ES-I3 (cell line): ENCODE results near the gene ZNF839.
"Not testable (repeated sequence)": the region's sequence is repeated elsewhere in the genome, so short reads cannot be mapped to it uniquely, and the experiment has no call there.

Source experiments
- H3K36me3 ChIP-seq: 2 replicates; pipeline ENCODE4 v1.6.1; 2013; ENCODE audit warnings: mild to moderate bottlenecking, low read length, control low read depth, moderate library complexity; ENCODE audit not compliant: insufficient read depth
- H3K4me1 ChIP-seq: 2 replicates; pipeline ENCODE4 v1.6.1; 2013; ENCODE audit warnings: mild to moderate bottlenecking, control low read depth, low read length; ENCODE audit not compliant: insufficient read depth
- H3K9ac ChIP-seq: 2 replicates; pipeline ENCODE4 v1.6.1; 2013; ENCODE audit warnings: low read depth, mild to moderate bottlenecking, low read length, moderate library complexity
- H3K9me3 ChIP-seq: 2 replicates; pipeline ENCODE4 v1.6.1; 2013; ENCODE audit warnings: mild to moderate bottlenecking, low read length, moderate library complexity; ENCODE audit not compliant: control insufficient read depth, insufficient read depth

Gene ZNF839

DNA sequence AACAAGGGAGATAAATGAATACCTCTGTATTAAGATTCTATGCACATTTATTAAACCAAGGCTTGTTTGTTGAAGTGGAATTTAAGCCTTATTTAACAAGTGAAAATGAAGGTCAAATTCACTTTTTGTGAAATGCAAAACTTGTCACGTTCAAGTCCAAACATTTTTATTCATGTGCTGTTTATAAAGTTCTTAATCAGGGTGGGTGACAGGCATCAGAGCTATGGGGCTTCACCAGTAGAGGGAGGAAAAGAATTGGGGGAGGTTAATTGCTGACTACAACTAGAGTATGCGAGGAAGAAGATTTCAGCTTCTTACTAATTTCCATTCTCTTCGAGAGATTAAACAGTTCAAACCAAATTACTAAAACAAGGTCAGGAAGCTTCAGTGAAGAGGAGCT is 24.3 kb upstream of the ZNF839 start:
- Histone ChIP-seq H3K36me3 (no peaks in the 10 kb centered on the region), H3K9me3 (no peaks in the 10 kb centered on the region), H3K9ac (no peak overlapping the region)

DNA sequence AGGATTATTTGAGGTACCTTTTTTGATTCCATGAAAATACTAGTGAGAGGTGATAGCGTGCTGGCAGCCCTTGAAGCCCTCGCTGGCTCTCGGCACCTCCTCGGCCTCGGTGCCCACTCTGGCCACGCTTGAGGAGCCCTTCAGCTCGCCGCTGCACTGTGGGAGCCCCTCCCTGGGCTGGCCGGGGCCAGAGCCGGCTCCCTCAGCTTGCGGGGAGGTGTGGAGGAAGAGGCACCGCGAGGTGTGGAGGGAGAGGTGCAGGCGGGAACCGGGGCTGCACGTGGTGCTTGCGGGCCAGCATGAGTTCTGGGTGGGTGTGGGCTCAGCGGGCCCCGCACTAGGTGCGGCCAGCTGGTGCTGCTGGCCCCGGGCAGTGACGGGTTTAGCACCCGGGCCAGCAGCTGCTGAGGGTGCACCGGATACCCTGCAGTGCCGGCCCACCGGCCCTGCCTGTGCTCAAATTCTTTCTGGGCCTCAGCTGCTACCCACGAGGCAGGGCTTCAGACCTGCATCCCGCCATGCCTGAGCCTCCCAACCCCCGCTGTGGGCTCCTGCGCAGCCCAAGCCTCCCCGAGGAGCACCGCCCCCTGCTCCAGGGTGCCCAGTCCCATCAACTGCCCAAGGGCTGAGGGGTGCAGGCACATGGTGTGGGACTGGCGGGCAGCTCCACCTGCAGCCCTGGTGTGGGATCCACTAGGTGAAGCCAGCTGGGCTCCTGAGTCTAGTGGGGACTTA is 21.9 kb upstream of the ZNF839 start:
- Histone ChIP-seq H3K36me3 (no peaks in the 10 kb centered on the region), H3K9ac (no peak overlapping the region), H3K9me3 (no peaks in the 10 kb centered on the region), H3K4me1 (no peaks in the 10 kb centered on the region)

More for the DNA sequence above, 24.3 kb upstream of the ZNF839 start:
- H3K4me1 ChIP-seq = no peaks in the 10 kb centered on the region

GRCh38 chr14:102298303-102299070 is 21.1 kb upstream of the ZNF839 start:
- not testable (repeated sequence) for H3K9ac ChIP-seq, H3K36me3 ChIP-seq, H3K9me3 ChIP-seq, H3K4me1 ChIP-seq

- Histone ChIP-seq H3K9me3 (no peaks in the 10 kb centered on the region), H3K4me1 (no peaks in the 10 kb centered on the region), H3K9ac (no peak overlapping the region), H3K36me3 (no peaks in the 10 kb centered on the region)
Measured at GRCh38 chr14:102303664-102304063, 15.9 kb upstream of the ZNF839 start.

GRCh38 chr14:102304611-102305506 is 14.7 kb upstream of the ZNF839 start, which contains the start of gene MOK:
Gene MOK, minus strand, starts transcription at chr14:102305164. Its CDS starts 196 bp downstream, at chr14:102304968.
- Histone ChIP-seq H3K9me3 (no peaks in the 10 kb centered on the region), H3K9ac (peak within 1 kb of the TSS; percentile 67; the same call in 1 of the 2 replicates), H3K4me1 (no peaks in the 10 kb centered on the region), H3K36me3 (no peaks in the 10 kb centered on the region)

DNA sequence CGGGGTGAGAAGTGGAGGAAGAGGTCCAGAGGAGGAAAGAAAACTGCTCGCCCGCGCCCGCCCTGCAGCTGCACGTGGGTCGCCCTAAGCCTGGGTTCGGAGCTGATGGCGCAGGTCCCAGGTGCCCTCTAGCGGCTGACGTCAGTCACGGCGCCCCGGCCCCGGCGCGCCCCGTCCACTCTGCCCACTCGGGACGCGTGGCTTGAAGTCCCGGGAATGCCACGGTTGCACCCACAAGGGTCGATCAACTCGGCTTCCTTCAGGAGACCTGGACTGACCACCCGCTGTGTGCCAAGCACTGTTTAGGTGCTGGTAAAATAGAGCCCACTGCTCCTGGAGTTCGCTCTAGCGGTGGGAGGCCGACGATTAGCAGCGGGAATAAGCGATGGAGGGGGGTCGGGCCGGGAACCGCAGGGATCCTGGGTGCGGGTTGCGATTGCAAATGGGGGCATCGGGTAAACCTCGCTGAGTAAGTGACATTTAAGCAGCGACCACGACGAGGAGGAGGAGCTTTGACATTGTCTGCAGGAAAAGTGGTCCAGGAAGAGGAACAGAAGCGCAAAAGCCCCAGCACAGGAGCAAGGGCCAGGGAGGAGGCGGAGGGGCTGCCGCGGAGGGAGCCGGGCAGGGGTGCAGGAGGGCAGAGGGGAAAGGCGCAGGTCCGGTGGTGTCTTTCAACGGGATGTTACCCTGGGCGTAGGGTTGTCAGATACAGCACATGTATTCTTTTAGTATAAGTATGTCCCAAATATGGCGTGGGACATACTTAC is 5.1 kb upstream of the ZNF839 start:
- Histone ChIP-seq H3K9ac (peak overlapping the region; percentile 75), H3K9me3 (no peaks in the 10 kb centered on the region), H3K4me1 (no peaks in the 10 kb centered on the region), H3K36me3 (no peaks in the 10 kb centered on the region)

GRCh38 chr14:102315121-102315520 is 4.4 kb upstream of the ZNF839 start:
- Histone ChIP-seq H3K4me1 (no peaks in the 10 kb centered on the region; the same call in 1 of the 2 replicates), H3K9me3 (no peaks in the 10 kb centered on the region), H3K36me3 (no peaks in the 10 kb centered on the region), H3K9ac (peak overlapping the region; percentile 75; the same call in 1 of the 2 replicates)

- Histone ChIP-seq H3K9me3 (no peaks in the 10 kb centered on the region), H3K9ac (peak overlapping the region; percentile 62), H3K4me1 (peaks cover 5% of the 10 kb centered on the region; the same call in 1 of the 2 replicates), H3K36me3 (no peaks in the 10 kb centered on the region)
Measured at GRCh38 chr14:102316338-102316742, 3.2 kb upstream of the ZNF839 start.

DNA sequence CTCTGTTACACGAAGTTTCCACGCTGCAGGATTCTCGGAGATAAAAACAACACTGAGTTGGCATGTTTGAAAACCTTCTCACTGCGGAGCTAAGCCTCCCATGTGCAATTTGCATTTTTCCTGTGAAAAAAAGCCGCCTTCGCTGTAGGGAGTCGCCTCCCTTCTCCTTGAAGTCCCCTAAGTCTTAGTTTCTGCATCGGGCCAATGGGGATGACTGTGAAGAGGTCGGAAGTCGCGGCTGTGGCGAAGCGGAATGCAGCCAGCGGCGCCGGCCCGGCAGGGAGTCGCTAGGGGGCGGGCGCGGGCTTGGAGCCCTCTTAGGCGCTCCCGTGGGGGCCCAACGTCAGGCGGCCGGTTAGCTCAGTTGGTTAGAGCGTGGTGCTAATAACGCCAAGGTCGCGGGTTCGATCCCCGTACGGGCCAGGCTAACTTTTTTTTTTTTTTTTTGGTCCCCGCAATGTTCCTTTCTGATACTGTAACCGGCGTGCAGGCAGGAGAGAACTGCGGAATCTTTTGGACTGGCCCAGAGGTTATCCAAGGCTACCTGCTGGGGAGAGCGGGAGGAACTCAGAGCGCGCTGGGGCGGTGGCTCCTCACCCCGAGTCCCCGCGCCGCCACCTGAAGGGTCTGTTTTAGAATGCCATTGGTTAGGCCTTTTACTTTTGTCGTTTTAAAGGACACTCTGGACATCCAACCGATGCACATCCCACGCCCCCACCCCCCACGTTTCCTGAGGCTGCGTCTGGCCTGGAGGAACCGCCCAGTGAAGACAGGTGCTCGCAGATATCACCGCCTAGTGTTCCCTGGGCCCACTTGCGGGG is 2.6 kb upstream of the ZNF839 start:
- no peaks in the 10 kb centered on the region for H3K9me3 ChIP-seq
- peaks cover 5% of the 10 kb centered on the region; the same call in 1 of the 2 replicates for H3K4me1 ChIP-seq
- no peaks in the 10 kb centered on the region for H3K36me3 ChIP-seq
- H3K9ac ChIP-seq = peak overlapping the region; percentile 62

GRCh38 chr14:102317564-102318248 is 1.8 kb upstream of the ZNF839 start:
- Histone ChIP-seq H3K9ac (peak overlapping the region; percentile 55), H3K4me1 (peaks cover 5% of the 10 kb centered on the region; the same call in 1 of the 2 replicates), H3K9me3 (no peaks in the 10 kb centered on the region), H3K36me3 (no peaks in the 10 kb centered on the region)

DNA sequence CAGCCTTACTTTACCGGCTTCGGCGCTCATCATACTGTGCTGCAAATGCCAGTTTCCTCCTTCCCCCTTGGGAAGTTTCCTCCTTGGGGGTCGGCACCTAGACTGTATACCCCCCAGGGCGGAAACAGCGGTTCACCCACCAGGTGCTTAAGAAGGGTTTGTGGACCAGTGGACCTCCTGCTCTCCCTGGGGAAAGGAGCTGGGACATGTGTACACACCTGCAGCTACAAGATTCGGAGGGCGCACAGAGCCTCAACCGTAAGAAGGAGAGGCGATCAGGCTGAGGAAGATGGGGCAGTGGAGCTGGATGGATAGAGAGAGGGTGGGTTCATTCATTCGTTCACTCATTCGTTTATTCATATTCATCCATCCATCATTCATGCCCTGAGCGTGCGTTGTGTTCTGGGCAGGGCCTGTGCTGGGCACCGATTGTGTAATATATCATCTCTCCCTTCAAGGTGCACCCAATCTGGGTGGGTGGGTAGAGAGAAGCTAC is 717 bp upstream of the ZNF839 start:
- no peaks in the 10 kb centered on the region for H3K9me3 ChIP-seq
- H3K9ac ChIP-seq = peak overlapping the region; percentile 93
- H3K36me3 ChIP-seq = no peaks in the 10 kb centered on the region
- H3K4me1 ChIP-seq = peaks cover 5% of the 10 kb centered on the region; the same call in 1 of the 2 replicates

GRCh38 chr14:102320033-102320660 is 601 bp downstream of the ZNF839 start:
- H3K9ac ChIP-seq = peak overlapping the region; percentile 93
- no peaks in the 10 kb centered on the region for H3K36me3 ChIP-seq
- H3K4me1 ChIP-seq = peaks cover 5% of the 10 kb centered on the region; the same call in 1 of the 2 replicates
- no peaks in the 10 kb centered on the region for H3K9me3 ChIP-seq
